ENCODE data around the gene PPP5C. TPM values are rescaled to one million over a fixed set of nuclear protein-coding genes. Genes with fewer than 3 reads are reported as not detected.

Gene PPP5C
- total and polyA plus RNA-seq, 3 donors from 2014 or later = 49.1 to 72.8 (median 71.7) TPM

DNA sequence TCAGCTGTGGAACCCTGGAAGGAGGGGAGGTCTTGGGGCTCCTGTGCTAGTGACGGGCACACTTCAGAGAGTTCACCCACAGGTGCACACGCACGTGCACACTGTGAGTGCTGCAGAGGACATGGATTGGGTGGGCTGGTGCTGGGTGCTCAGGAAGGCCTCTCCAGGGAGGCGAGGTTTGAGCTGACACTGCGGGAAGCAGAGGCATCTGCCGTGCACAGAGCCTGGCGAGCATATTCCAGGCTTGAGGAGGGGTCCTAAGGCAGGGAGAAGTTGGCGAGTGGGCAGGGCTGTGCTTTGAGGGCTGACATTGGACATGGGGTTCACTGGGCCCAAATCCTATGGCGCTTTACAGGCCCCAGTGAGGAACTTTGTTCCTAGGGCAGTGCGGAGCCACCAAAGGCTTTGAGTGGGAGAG, 40.8 kb downstream of the PPP5C start:
- Histone ChIP-seq H3K9me3 (no peaks in the 10 kb centered on the region), H3K36me3 (ENCODE audit: low read depth, missing control alignments) (no peaks in the 10 kb centered on the region), H3K4me1 (peaks cover 10% of the 10 kb centered on the region), H3K27ac (no peak overlapping the region), H3K27me3 (no peaks in the 10 kb centered on the region), H3K4me3 (no peak overlapping the region)
- 97 to 98% methylated on average over 6 to 10 of the region's 10 CpGs for WGBS, 2 donors
- no peak for TF ChIP-seq POLR2A (IDR thresholded peaks at IDR 0.05)
- no peak for DNase-seq
- intact Hi-C loops (cut with DNase I; ENCODE audit: low total_unique reads) = no loop called here

- intact Hi-C loops (cut with DNase I; ENCODE audit: low total_unique reads) = no loop called here
- TF ChIP-seq POLR2A (IDR thresholded peaks at IDR 0.05) = no peak
- TF ChIP-seq, protein P1, sequence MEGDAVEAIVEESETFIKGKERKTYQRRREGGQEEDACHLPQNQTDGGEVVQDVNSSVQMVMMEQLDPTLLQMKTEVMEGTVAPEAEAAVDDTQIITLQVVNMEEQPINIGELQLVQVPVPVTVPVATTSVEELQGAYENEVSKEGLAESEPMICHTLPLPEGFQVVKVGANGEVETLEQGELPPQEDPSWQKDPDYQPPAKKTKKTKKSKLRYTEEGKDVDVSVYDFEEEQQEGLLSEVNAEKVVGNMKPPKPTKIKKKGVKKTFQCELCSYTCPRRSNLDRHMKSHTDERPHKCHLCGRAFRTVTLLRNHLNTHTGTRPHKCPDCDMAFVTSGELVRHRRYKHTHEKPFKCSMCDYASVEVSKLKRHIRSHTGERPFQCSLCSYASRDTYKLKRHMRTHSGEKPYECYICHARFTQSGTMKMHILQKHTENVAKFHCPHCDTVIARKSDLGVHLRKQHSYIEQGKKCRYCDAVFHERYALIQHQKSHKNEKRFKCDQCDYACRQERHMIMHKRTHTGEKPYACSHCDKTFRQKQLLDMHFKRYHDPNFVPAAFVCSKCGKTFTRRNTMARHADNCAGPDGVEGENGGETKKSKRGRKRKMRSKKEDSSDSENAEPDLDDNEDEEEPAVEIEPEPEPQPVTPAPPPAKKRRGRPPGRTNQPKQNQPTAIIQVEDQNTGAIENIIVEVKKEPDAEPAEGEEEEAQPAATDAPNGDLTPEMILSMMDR (IDR thresholded peaks at IDR 0.05) = no peak
- Histone ChIP-seq H3K27ac (no peak overlapping the region), H3K9me3 (no peaks in the 10 kb centered on the region), H3K27me3 (no peaks in the 10 kb centered on the region), H3K4me3 (no peak overlapping the region), H3K4me1 (peaks cover 16% of the 10 kb centered on the region), H3K36me3 (ENCODE audit: low read depth, missing control alignments) (no peaks in the 10 kb centered on the region)
- 83 to 87% methylated on average over 12 to 25 of the region's 25 CpGs for WGBS, 2 donors
- DNase-seq = no peak
Measured at GRCh38 chr19:46388311-46389095, 41.6 kb downstream of the PPP5C start.

- H3K27ac ChIP-seq = no peak overlapping the region
- no peaks in the 10 kb centered on the region for H3K27me3 ChIP-seq
- intact Hi-C loops (cut with DNase I; ENCODE audit: low total_unique reads) = no loop called here
- DNase-seq = no peak
- TF ChIP-seq POLR2A (IDR thresholded peaks at IDR 0.05) = no peak
- TF ChIP-seq, protein P1 (IDR thresholded peaks at IDR 0.05) = no peak
- H3K9me3 ChIP-seq = no peaks in the 10 kb centered on the region
- peaks cover 16% of the 10 kb centered on the region for H3K4me1 ChIP-seq
- 73 to 83% methylated on average over 6 to 16 of the region's 16 CpGs for WGBS, 2 donors
- H3K36me3 ChIP-seq (ENCODE audit: low read depth, missing control alignments) = no peaks in the 10 kb centered on the region
- H3K4me3 ChIP-seq = no peak overlapping the region
Measured at GRCh38 chr19:46390121-46390858, 43.4 kb downstream of the PPP5C start.

GRCh38 chr19:46390866-46391265, 44.0 kb downstream of the PPP5C start:
- intact Hi-C loops (cut with DNase I; ENCODE audit: low total_unique reads) = no loop called here
- Histone ChIP-seq H3K4me3 (no peak overlapping the region), H3K27ac (no peak overlapping the region), H3K27me3 (no peaks in the 10 kb centered on the region), H3K4me1 (peaks cover 16% of the 10 kb centered on the region), H3K9me3 (no peaks in the 10 kb centered on the region), H3K36me3 (ENCODE audit: low read depth, missing control alignments) (no peaks in the 10 kb centered on the region)
- 34 to 67% methylated on average over 7 to 18 of the region's 18 CpGs for WGBS, 2 donors
- TF ChIP-seq, protein P1 (IDR thresholded peaks at IDR 0.05) = no peak
- no peak for TF ChIP-seq POLR2A (IDR thresholded peaks at IDR 0.05)
- no peak for DNase-seq
